Measurements from ENCODE around the gene OR4D2.

DNA sequence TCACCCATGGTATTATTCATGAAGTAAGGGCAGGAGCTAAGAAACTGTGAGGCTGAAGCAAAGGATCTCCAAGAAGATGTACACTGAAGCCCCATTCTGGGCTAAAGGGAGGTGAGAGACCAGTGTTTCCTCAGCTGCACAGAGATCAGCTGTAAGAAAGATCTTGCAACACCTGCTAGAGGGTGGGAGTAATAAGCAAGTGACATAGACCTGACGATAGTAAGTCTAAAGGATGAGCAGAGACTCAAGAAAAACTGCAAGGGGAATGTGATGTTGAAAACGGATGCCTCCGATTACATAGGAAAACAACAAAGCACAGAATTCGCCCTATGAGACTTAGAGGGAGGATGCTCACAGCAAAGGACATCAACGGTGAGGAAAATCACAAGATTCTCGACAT is at the start of gene OR4D2:
- TF ChIP-seq, protein P1, sequence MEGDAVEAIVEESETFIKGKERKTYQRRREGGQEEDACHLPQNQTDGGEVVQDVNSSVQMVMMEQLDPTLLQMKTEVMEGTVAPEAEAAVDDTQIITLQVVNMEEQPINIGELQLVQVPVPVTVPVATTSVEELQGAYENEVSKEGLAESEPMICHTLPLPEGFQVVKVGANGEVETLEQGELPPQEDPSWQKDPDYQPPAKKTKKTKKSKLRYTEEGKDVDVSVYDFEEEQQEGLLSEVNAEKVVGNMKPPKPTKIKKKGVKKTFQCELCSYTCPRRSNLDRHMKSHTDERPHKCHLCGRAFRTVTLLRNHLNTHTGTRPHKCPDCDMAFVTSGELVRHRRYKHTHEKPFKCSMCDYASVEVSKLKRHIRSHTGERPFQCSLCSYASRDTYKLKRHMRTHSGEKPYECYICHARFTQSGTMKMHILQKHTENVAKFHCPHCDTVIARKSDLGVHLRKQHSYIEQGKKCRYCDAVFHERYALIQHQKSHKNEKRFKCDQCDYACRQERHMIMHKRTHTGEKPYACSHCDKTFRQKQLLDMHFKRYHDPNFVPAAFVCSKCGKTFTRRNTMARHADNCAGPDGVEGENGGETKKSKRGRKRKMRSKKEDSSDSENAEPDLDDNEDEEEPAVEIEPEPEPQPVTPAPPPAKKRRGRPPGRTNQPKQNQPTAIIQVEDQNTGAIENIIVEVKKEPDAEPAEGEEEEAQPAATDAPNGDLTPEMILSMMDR (IDR thresholded peaks at IDR 0.05), result no peak
- TF ChIP-seq POLR2A (IDR thresholded peaks at IDR 0.05), result no peak

Data from testis (tissue), 2 donors.